AG09319 (cell line): ENCODE data around the gene BCL2L13.
A peak's percentile ranks its signal among the peaks of the same experiment; 100 is the strongest.

ENCODE experiments used
- DNase-seq: peaks from one replicate; pipeline ENCODE4 v3.0.0-alpha.2; 2010; ENCODE audit warnings: low read depth; ENCODE audit errors: extremely low read depth
- CTCF ChIP-seq: IDR thresholded peaks from 2 replicates; pipeline ENCODE4 v1.5.1; 2011; ENCODE audit warnings: low read depth, mild to moderate bottlenecking, inconsistent platforms, low read length, moderate library complexity

The BCL2L13 gene

GRCh38 chr22:17638432-17639246 is at the start of gene BCL2L13:
Gene BCL2L13, plus strand, starts transcription at chr22:17638757. Its CDS starts 16,955 bp downstream, at chr22:17655712.
- TF ChIP-seq CTCF, result no peak; the same call in 1 of the 2 replicates
- DNase-seq, result peak; percentile 69

GRCh38 chr22:17589810-17590375 is 48.7 kb upstream of the BCL2L13 start:
- TF ChIP-seq CTCF, result no peak
- no peak for DNase-seq

GRCh38 chr22:17590586-17590985 is 48.0 kb upstream of the BCL2L13 start:
- no peak for DNase-seq
- no peak for TF ChIP-seq CTCF

GRCh38 chr22:17592201-17592600 is 46.4 kb upstream of the BCL2L13 start:
- no peak for TF ChIP-seq CTCF
- no peak for DNase-seq

GRCh38 chr22:17596226-17596625 is 42.3 kb upstream of the BCL2L13 start:
- no peak for DNase-seq

GRCh38 chr22:17597217-17597616 is 41.3 kb upstream of the BCL2L13 start:
- DNase-seq, result no peak
- no peak for TF ChIP-seq CTCF

More at GRCh38 chr22:17596226-17596625, 42.3 kb upstream of the BCL2L13 start:
- TF ChIP-seq CTCF, result no peak

DNA sequence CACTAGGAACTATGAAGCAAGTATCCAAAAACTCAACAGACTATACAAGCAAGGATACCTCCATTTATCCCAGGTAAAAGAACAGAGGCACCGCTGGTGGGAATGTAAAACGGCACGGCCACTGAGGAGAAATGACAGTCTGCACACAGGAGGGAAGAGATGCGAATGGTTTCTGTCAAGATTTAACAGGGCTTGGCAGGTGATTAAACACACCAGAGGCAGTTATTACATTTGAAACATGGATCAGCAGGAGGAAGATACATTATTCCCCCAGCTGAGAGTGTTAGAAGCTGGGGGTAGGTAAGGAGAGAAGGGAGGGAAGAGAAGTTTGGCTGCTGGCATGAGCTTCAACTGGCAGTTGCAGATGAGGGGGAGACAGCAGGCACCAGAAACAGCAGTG is 40.2 kb upstream of the BCL2L13 start:
- TF ChIP-seq CTCF, result no peak
- no peak for DNase-seq
